ENCODE measurements around the gene PHF20.

Gene PHF20

DNA sequence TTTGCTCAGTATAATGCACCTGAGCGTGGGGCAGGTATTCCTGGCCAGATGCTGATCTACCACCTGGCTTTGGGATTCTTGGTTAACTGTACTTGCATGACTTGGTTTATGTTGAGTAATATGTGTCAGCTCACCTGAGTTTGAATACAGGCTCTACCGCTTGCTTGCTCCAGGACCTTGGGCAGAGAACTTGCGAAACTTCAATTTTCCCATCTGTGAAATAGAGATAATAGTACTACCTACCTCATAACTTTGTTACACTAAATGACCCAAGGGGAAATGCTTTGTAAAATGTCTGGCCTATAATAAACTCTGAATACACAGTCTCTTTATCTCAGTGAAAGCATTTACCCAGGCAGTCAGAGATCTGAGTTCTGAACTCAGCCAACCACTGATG lies 130.7 kb downstream of the PHF20 start:
- TF ChIP-seq, protein P1, sequence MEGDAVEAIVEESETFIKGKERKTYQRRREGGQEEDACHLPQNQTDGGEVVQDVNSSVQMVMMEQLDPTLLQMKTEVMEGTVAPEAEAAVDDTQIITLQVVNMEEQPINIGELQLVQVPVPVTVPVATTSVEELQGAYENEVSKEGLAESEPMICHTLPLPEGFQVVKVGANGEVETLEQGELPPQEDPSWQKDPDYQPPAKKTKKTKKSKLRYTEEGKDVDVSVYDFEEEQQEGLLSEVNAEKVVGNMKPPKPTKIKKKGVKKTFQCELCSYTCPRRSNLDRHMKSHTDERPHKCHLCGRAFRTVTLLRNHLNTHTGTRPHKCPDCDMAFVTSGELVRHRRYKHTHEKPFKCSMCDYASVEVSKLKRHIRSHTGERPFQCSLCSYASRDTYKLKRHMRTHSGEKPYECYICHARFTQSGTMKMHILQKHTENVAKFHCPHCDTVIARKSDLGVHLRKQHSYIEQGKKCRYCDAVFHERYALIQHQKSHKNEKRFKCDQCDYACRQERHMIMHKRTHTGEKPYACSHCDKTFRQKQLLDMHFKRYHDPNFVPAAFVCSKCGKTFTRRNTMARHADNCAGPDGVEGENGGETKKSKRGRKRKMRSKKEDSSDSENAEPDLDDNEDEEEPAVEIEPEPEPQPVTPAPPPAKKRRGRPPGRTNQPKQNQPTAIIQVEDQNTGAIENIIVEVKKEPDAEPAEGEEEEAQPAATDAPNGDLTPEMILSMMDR (IDR thresholded peaks at IDR 0.05), result no peak

DNA sequence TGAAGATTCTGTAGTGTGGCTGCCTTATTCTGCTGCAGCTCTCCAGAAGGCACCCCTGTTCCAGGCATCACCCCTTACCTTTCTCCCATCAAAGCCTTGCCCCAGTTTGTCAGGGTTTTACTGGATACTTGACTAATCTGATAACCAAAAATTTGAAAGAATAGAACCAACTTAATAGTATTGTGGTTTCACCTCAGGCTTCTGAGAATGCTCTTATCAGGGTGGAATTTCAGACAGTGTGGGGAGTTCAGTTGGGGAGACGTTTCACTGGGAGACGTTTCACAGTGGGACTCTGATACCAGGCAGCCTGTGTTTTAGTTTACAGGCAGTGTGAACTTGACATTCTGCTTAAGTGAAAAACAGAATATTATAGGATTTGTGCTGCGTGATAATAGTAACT lies 132.0 kb downstream of the PHF20 start:
- TF ChIP-seq, protein P1 (IDR thresholded peaks at IDR 0.05), result no peak

DNA sequence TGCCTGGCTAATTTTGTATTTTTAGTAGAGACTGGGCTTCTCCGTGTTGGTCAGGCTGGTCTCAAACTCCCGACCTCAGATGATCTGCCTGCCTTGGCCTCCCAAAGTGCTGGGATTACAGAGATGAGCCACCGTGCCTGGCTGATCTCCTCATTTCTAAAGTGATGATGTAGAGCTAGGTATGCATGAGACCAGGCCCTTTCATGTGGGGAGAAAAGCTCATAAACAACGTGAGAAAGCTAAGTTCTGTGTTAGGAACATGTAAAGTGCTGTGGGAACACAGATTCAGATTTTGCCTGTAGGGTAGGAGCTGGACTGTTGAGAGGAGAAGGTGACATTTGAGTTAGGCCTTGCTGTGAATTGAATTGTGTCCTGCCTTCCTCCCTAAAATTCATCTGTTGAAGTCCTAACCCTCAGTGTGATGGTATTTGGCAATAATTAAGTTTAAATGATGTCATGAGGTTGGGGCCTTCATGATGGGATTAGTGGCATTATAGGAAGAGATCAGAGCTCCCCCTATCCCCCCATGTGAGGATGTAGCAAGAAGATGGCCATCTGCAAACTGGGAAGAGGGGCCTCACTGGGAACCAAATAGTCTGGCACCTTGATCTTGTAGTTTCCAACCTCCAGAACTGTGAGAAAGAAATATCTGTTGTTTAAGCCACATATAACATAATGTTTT lies 133.3 kb downstream of the PHF20 start:
- TF ChIP-seq, protein P1 (IDR thresholded peaks at IDR 0.05), result no peak

DNA sequence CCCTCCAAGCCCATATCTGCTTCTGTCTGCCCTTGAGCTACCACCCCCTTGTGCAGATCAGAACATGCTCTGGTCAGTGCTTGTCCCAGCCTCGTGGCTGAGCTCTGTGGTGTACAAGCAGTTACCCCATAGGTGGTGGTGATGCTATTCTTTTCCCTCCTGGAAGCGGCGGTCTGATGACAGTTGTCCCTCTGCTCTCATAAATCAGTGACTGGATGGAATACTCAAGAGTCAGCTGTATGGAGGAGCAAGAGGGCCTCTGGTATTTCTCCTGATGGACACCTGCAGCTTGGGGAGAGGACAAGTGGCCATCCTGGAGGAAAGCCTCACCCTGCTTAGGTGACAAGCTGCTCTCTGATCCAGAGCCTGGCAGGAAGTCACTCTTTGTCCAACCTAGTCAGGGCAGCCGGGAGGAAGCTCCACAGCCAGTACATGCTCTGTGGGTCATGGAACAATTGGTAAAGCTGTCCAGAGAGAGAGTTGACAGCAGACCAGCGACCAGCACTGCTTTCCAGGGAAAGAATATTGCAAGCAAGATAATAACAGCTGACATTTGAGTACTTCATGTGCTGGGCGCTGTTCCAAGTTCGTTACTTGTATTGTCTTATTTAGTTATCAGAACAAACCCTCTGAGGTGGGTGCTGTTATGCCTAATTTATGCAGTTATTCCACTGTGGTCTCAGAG lies 135.3 kb downstream of the PHF20 start:
- TF ChIP-seq, protein P1 (IDR thresholded peaks at IDR 0.05), result no peak

DNA sequence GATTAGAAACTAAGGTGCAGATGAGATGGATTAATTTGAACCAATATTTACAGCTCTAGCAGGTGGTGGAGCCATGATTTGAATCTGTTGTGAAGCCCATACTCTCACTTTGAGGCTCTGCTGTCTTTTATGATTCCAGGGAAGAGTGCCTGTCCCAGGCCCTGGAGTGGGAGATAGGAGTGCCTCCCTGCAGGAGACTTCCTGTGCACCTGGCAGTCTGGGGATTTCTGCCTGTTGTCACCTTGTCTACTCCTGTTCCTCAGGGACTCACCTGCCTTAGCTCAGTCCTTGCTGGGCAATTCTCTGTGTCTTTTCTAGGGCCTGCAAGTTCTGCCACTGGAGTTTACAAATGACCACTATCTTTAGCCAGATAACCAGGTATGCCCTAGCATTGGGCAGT lies 136.2 kb downstream of the PHF20 start:
- TF ChIP-seq, protein P1 (IDR thresholded peaks at IDR 0.05), result no peak

DNA sequence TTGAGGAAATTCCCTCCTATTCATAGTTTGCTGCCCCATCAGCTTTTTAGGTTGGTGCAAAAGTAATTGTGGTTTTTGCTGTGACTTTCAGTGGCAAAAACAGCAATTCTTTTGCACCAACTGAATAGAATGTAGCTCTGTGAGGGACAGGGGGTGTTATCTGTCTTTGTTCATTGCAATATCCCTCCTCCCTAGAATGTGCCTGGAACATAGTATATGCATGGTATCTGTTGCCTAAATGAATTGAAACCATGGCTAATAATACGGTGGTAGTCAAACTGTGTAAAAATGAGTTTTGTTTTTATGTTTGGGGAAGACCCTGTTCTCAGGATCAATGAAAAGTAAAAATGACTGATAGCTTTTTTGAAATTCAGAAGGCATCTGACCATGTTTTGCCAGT lies 137.4 kb downstream of the PHF20 start:
- TF ChIP-seq, protein P1 (IDR thresholded peaks at IDR 0.05), result no peak

DNA sequence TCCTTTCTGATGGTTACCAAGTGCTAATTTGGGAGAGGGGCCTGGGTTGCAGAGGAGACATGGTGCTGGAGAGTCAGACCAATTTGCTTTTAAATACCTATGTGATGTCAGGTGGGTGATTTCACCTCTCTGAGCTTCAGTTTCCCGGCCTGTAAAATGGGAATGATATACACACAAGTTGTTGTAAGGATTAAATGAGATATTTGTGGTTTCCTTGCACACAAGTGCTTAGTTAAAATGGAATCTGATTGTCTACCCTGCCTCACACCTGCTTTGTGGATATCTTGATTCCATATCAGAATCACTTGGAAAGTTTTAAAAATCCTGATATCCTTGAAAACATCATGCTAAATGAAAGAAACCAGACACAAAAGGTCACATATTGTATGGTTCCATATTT lies 138.0 kb downstream of the PHF20 start:
- TF ChIP-seq, protein P1 (IDR thresholded peaks at IDR 0.05), result no peak
